Measurements from ENCODE around the gene PTH2R.
"Not testable (repeated sequence)": the region's sequence is repeated elsewhere in the genome, so short reads cannot be mapped to it uniquely, and the experiment has no call there.

The PTH2R gene
- 0.08 to 1.2 (median 0.47) reads per million in 18 experiments for total RNA-seq

DNA sequence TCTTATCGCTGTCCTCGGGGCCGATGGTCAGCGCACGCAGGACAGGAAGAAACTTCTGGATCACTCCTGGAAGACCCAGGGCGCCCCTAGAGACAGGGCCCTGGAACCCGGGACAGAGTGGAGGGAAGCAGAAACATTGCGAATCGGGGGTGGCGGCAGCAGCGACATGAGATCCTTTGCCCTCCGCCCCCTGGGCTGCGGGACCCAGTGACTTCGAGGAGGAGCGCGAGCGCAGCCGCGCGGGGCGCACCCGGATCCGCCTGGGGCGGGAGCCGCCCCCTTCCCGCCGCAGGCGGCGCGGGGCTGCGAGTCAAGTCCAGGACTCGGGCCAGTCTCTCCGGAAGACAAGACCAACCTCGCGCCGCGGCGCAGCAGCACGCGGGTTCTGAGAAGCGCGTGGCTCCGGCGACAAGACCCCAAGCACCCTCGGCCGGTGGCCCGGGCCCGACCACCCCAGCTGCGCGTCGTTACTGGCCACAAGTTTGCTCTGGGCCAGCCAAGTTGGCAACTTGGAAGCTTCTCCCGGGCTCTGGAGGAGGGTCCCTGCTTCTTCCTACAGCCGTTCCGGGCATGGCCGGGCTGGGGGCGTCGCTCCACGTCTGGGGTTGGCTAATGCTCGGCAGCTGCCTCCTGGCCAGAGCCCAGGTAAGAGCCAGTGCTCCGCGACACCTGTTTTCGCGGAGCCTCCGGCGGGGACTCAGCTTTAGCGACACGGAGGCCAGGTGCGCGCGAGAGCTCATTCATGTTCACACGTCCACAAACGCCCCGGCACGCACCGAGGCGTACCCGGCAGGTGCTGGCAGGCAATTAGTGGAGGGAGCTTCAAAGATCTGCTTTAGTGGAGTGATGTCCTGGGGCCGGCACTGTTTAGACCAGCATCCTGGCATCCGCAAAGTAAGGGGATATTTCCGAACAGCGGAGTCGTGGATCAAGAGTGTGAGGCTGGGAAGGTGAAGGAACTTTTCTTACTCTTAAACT lies at the start of gene PTH2R:
PTH2R (plus strand) TSS at position 319 of the 978 bp plus-strand sequence; CDS start at position 571, 252 bp downstream.
- DNase-seq = no peak

DNA sequence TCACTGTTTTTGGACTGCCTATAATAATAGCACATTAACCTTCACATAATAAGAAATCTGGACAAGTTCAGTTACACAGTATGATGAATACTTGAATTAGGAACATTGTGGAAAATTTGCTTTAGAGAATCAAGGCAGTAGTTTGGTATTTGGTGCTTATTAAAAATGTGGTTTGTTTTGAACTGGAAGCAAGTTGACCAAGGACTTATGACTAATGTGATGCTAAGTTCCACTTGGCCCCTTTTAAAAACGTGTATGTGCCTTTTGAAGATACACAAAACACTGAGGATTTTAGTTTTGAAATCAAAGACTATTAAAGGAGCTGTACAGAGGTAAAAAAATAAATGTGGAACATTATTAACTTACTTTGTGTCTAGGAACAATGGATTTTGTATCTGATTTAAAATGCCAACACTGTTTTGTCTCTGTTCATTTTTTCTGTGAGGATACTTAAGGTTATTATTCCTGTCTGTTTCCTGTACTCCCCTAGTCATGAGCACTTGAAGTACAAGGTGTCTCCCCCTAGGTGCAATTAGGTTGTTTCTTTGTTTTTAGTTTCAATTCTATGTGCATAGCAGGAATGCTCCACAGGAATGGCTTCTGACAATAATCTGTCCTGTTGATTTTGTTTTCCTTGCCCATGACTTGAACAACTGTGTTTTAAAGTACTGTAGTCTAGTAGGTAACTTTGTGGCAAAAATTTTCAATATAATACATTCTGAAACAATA lies 49.6 kb upstream of the PTH2R start:
- no peak for DNase-seq

- peak; percentile 19 to 44 for DNase-seq
Observed at GRCh38 chr2:208358758-208359631, 47.6 kb upstream of the PTH2R start.

- DNase-seq = peak; percentile 30 to 64
Observed at GRCh38 chr2:208359632-208359986, 47.0 kb upstream of the PTH2R start.

DNA sequence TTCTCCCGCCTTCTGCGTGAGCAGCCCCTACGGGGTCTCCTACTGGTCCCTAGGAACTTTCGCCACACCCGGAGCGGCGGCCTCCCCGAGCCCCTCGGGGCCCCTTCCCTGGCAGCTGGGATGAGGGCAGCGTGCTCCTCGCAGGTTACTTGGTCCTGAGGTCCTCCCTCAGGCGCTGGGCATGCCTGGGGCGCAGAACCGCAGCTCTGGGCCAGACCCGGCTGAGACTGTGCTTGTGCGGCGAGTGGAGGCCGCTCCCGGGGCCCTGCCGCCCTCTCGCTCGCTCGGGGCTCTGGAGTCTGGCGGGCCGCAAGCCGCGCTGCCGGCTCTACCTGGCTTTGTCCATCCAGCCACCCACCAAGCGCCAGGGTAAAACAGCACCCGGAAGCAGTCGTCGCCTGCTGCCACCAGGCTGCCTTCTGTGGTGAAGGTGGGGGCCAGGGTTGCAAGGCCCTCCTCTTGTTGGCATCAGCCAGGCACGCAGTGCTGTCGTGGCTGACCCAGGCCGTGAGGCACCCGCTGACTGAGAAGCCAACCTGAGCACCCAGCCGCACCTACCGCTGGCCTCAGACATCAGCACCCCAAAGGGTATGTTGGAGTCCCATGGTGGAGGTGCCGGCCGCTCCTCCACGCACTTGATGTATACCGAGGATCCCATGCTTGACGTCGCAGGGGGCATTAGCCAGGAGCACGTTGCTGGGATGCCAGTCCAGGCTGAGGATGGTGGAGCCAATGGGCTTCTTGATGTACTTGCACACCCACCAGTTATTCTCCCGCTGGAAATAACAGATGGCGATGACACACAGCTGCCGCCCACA lies 46.1 kb upstream of the PTH2R start:
- no peak for DNase-seq

DNA sequence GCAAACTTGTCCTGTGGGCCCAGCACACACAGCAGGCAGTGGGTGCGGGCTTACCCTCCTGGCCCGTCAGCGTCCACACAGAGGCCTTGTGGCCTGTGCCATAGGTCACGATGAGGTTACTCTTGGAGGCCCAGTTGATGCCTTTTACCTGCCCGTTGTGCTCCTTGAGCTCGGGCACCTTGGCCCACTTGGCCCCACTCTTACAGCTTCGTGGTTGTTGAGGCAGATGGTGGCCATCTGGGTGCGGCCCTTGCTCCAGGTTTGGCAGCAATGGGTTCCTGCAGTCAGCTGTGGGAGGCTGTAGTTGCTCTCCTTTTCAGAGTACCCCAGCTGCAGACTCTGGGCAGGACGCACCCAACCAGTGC lies 45.5 kb upstream of the PTH2R start:
- no peak for DNase-seq

GRCh38 chr2:208363485-208363884 lies 43.1 kb upstream of the PTH2R start:
- DNase-seq = no peak

DNA sequence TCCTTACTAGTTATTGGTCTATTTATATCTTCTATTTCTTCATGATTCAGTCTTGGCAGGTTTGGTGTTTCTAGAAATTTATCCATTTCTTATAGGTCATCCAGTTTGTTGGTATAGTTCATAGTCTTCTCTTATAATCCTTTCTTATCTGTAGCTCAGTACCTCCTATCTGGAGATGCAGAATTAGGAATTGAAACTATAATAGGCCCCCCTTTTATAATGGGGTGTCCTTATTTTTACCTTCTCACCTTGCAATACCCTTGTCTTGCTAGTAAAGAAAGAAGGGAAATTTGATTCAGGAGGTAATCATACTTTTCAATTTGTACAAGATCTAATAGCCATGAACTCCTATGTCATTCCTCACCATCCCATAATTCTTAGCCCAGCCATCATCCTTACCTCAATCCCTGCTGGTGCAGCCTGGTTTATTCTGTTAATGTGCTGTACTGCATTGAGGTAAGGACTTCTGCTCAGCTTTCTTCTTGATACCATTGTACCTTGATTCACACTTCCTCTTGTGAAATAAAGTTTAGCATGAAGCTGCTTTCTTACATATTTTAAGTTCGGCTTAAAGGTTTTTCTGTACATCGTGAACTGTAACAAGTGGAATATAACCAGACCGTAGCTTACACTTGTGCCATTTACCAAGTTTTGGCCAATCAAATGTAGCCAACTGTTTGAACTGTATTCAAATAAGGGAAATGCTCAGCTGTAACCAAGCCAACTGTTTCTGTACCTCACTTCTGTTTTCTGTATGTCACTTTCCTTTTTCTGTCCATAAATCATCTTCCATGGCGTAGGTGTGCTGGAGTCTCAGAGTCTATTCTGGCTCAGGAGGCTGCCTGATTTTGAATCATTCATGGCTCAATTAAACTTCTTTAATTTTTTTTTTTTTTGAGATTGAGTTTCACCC lies 40.1 kb upstream of the PTH2R start:
- DNase-seq = peak; percentile 57 to 65

DNA sequence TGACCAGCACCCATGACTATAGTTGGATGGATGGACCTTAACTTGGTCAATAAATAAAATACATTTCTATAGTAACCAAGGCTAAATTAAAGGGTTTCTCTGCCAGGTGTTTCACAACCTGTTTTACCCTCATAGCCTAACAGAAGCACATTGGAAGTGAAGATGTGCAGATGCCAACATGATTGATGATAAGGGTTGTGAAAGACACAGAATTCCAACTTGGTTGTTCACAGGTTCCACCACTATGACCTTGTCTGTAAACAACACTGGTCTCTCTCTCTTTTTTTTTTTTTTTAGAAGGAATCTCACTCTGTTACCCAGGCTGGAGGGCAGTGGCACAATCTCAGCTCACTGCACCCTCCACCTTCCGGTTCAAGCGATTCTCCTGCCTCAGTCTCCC lies 37.5 kb upstream of the PTH2R start:
- DNase-seq = no peak

GRCh38 chr2:208370881-208371633 lies 35.5 kb upstream of the PTH2R start:
- no peak for DNase-seq

- no peak for DNase-seq
Observed at GRCh38 chr2:208371634-208371935, 35.0 kb upstream of the PTH2R start.

DNA sequence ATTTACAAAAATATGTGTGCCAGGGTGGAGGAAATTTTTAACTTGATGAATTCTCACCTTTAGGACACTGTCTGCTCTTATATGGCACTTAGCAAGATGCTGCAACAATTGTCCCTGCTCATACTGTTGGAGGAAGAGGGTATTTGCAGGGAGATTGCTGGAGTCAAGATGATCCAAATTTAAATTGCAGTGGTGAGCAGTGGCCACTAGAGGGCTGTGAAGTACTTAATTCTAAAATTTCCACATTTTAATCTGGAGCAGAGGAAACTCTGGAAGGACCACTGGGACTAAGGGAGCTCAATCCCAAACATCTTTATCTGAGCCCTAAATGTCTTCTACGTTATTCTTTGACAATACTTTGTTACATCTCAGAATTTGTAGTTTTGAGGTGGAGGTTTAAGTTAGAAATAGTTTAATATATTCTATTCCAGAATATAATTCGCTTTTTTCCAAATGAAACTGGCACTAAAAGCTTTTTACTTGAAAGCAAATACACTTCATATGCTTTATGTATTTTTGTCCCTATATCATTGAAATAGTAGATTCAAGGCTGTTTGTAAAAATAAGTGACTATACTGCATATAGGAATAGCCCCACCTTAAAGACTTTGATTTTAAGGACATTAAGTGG lies 33.0 kb upstream of the PTH2R start:
- peak; percentile 62 to 63 for DNase-seq

- DNase-seq = peak in 1 of 2 donors; percentile 10
Observed at GRCh38 chr2:208375491-208376068, 31.0 kb upstream of the PTH2R start.

DNA sequence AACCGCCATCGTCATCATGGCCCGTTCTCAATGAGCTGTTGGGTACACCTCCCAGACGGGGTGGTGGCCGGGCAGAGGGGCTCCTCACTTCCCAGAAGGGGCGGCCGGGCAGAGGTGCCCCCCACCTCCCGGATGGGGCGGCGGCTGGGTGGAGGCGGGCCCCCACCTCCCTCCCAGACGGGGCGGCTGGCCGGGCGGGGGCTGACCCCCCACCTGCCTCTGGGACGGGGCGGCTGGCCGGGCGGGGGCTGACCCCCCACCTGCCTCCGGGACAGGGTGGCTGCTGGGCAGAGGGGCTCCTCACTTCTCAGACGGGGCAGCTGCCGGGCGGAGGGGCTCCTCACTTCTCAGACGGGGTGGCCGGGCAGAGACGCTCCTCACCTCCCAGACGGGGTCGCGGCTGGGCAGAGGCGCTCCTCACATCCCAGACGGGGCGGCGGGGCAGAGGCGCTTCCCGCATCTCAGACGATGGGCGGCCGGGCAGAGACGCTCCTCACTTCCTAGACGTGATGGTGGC lies 29.2 kb upstream of the PTH2R start:
- DNase-seq = not testable (repeated sequence)

DNA sequence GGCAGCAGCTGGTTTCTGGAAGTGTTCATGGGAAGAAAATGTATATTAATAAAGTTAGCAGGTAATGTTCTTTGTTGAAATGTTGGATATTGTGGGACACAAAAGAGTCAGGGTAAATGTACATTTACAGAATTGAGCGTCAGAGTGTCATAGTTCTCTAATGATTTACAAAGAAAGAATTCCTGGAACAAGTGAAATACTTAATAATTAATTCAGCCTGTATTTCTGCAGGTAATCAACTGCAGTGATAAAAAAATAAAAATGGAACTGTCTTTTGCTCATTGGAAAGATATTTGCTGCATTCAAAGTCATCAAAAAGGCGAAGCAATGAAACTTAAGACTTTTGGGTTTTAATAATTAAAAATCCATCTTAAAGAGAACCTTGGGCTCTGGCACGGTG lies 27.4 kb upstream of the PTH2R start:
- DNase-seq = no peak

GRCh38 chr2:208384637-208385036 lies 22.0 kb upstream of the PTH2R start:
- DNase-seq = no peak

DNA sequence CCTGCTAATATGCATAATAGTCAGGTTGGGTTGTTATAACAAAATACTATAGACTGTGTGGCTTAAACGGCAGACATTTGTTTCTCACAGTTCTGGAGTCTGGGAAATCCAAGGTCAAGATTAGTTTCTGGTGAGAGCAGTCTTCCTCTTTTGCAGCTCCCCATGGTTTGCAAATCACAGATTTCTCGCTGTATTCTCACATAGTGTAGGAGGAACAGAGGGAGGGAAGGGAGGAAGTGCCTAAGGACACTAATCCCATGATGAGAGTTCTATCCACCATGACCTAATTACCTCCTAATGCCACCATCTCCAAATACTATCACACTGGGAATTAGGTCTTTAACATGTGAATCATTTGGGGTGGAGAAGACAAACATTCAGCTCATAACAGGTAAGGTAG lies 20.1 kb upstream of the PTH2R start:
- DNase-seq = peak; percentile 83 to 86

DNA sequence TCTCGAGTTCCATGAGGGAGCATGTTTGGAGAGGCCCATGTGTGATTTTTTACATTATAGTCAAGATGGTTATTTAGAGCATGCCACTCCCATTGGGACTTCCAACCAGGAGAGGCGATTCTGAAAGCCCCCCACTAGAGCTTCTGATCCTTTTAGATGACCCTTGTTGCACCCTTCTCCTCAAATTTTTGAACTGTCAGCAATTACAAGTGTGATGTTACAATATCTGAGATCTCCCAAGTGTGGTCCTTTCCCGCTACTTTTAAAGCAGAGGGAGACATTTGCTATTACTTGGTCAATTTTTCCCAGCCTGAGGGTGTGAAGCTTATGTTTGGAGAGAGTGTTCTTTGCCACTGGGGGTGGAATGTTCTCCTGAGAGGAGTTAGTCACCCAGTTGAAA lies 16.7 kb upstream of the PTH2R start:
- DNase-seq = no peak

DNA sequence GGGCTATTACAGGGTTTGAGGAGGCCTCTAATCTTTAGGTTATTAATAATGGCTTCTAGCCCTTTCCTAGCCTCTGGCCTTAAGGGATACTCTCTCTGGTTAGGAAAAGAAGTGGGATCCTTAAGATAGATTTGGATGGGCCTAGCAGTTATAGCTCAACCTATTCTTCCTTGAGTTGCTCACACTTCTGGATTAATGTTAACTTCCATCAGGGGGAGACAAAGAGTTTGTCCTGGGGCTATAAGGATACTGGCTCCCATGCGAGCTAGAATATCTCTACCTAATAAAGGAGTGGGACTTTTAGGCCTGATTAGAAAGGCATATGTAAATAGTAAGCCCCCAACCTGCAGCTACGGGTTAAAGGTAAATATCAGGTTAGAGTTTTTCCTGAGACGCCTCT lies 14.3 kb upstream of the PTH2R start:
- no peak for DNase-seq

Measured in inflammatory macrophage (primary cell).